HG03439 (cell line): ENCODE data around the gene ZBTB9.

Source experiments
- ATAC-seq: cut with Tn5 transposase; IDR thresholded peaks from one replicate; pipeline ENCODE4 v1.9.1; 2021; ENCODE audit warnings: mild to moderate bottlenecking, moderate library complexity; ENCODE audit not compliant: unreplicated experiment

ZBTB9 gene

GRCh38 chr6:33432546-33432945 lies 21.8 kb upstream of the ZBTB9 start:
- no peak for ATAC-seq

GRCh38 chr6:33433001-33433543 lies 21.3 kb upstream of the ZBTB9 start:
- ATAC-seq, result no peak

- ATAC-seq, result no peak
Observed at GRCh38 chr6:33433544-33434191, 20.7 kb upstream of the ZBTB9 start.

GRCh38 chr6:33434961-33435360 lies 19.4 kb upstream of the ZBTB9 start:
- ATAC-seq, result no peak

GRCh38 chr6:33437666-33438065 lies 16.7 kb upstream of the ZBTB9 start:
- no peak for ATAC-seq

- no peak for ATAC-seq
Observed at GRCh38 chr6:33438978-33439594, 15.3 kb upstream of the ZBTB9 start.

- no peak for ATAC-seq
Observed at GRCh38 chr6:33439956-33440648, 14.3 kb upstream of the ZBTB9 start.

GRCh38 chr6:33440649-33441309 lies 13.6 kb upstream of the ZBTB9 start:
- no peak for ATAC-seq

GRCh38 chr6:33441457-33441856 lies 12.9 kb upstream of the ZBTB9 start:
- no peak for ATAC-seq

GRCh38 chr6:33442283-33442682 lies 12.1 kb upstream of the ZBTB9 start:
- no peak for ATAC-seq

- ATAC-seq, result no peak
Observed at GRCh38 chr6:33443025-33443424, 11.4 kb upstream of the ZBTB9 start.

GRCh38 chr6:33443619-33444504 lies 10.5 kb upstream of the ZBTB9 start:
- no peak for ATAC-seq

- no peak for ATAC-seq
Observed at GRCh38 chr6:33445119-33445603, 9.2 kb upstream of the ZBTB9 start.

GRCh38 chr6:33446356-33446755 lies 8.0 kb upstream of the ZBTB9 start:
- ATAC-seq, result no peak

GRCh38 chr6:33450434-33450833 lies 3.9 kb upstream of the ZBTB9 start:
- ATAC-seq, result no peak

- ATAC-seq, result no peak
Observed at GRCh38 chr6:33451606-33452005, 2.8 kb upstream of the ZBTB9 start.

GRCh38 chr6:33452496-33452895 lies 1.9 kb upstream of the ZBTB9 start:
- ATAC-seq, result no peak

GRCh38 chr6:33453393-33454008 lies 875 bp upstream of the ZBTB9 start:
- ATAC-seq, result no peak

GRCh38 chr6:33455051-33455450 lies 675 bp downstream of the ZBTB9 start:
- ATAC-seq, result no peak

GRCh38 chr6:33456156-33456555 lies 1.8 kb downstream of the ZBTB9 start:
- ATAC-seq, result no peak
